Esophagus muscularis mucosa (tissue), 3 donors: ENCODE data around the gene PPL.

Experiments
- CTCF ChIP-seq, 3 experiments: fragments of 200-600 bp in 2 of 3; fragments of 450-650 bp in 1 of 3; sonication (generic) in 2 of 3; IDR thresholded peaks; one replicate each; pipeline ENCODE4 v1.5.1; 2017 to 2019; ENCODE audit warnings: antibody characterized with exemption in 3 of 3, mild to moderate bottlenecking in 2 of 3, moderate library complexity in 1 of 3
- EP300 ChIP-seq: sonication (generic); formaldehyde crosslinking; IDR thresholded peaks from one replicate; pipeline ENCODE4 v1.6.1; 2017; ENCODE audit warnings: antibody characterized with exemption

DNA sequence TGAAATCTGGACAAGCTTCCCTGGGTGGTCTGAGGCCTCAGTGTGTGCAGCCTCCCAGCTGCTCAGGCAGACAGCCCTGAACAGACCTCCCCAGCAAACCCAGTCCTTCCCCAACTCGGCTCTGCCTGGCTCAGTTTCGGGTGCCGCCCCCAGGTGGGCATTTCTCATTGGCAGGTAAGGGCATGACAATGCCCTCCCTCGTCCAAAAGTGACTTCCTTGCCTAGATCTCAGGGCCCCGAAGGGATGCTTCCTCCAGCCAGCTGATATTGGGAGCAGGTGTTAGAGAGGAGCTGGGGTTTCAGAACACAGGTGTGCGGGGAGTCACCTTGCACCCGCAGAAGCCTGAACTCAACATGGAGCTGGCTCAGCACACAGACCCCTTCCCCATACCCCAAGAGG, 3.8 kb upstream of the PPL start:
- no peak for TF ChIP-seq CTCF (IDR thresholded peaks at IDR 0.05)
- TF ChIP-seq EP300 = no peak
